H1 (cell line): ENCODE results near the gene SAMD9. TPM values are rescaled to one million over a fixed set of nuclear protein-coding genes. Genes with fewer than 3 reads are reported as not detected.
A peak's percentile ranks its signal among the peaks of the same experiment; 100 is the strongest.

Source experiments
- CTCF ChIA-PET: fragments of 300-600 bp; sonication (Branson Sonifier 250); formaldehyde crosslinking; loops from one replicate; lab custom pipeline; 2021; ENCODE audit not compliant: partially characterized antibody; lab: Charles Lee
- POLR2A ChIA-PET: fragments of 300-600 bp; sonication (Branson Sonifier 250); formaldehyde crosslinking; loops from one replicate; lab custom pipeline; 2021; ENCODE audit warnings: inconsistent platforms; ENCODE audit not compliant: partially characterized antibody; lab: Charles Lee
- DNase-seq, 2 experiments: peaks; one replicate each; pipeline versions ENCODE4 v3.0.0 to v3.0.0-alpha.2; 2010 to 2022; ENCODE audit warnings: low spot score in 2 of 2, low read depth in 1 of 2, mixed read lengths in 1 of 2
- FAIRE-seq: peaks from 2 replicates; lab custom pipeline; 2011; peaks lifted over from hg19 to GRCh38; lab: Jason Lieb, UNC
- H2AFZ ChIP-seq: 2 replicates; pipeline ENCODE4 v1.8.1; 2012; ENCODE audit warnings: low read length, inconsistent platforms
- H2AK5ac ChIP-seq: 2 replicates; pipeline ENCODE4 v1.6.1; 2013; ENCODE audit warnings: low read depth, low read length
- H2BK120ac ChIP-seq: replicated peaks from 2 replicates; pipeline ENCODE3; 2013; ENCODE audit warnings: low read depth, low read length, inconsistent platforms
- H2BK12ac ChIP-seq: 2 replicates; pipeline ENCODE4 v1.6.1; 2013; ENCODE audit warnings: low read depth, low read length
- H2BK15ac ChIP-seq: 2 replicates; pipeline ENCODE4 v1.6.1; 2013; ENCODE audit warnings: low read length
- H2BK20ac ChIP-seq: 2 replicates; pipeline ENCODE4 v1.6.1; 2013; ENCODE audit warnings: low read length
- H2BK5ac ChIP-seq: 2 replicates; pipeline ENCODE4 v1.6.1; 2013; ENCODE audit warnings: low read depth, low read length
- H3K14ac ChIP-seq: 2 replicates; pipeline ENCODE4 v1.6.1; 2013; ENCODE audit warnings: inconsistent platforms; ENCODE audit not compliant: insufficient read length
- H3K18ac ChIP-seq: 2 replicates; pipeline ENCODE4 v1.6.1; 2013; ENCODE audit warnings: low read length; ENCODE audit errors: extremely low read depth
- H3K23ac ChIP-seq: 2 replicates; pipeline ENCODE4 v1.6.1; 2013; ENCODE audit warnings: inconsistent platforms; ENCODE audit not compliant: insufficient read length
- H3K23me2 ChIP-seq: 2 replicates; pipeline ENCODE4 v1.6.1; 2013; ENCODE audit warnings: low read depth, low read length
- H3K27ac ChIP-seq: 2 replicates; pipeline ENCODE4 v1.6.1; 2011; ENCODE audit warnings: low read depth, low read length, inconsistent platforms
- H3K27me3 ChIP-seq, 4 experiments: replicated peaks in 1 of 4; 1 replicate in 1 of 4; 2 replicates in 3 of 4; pipeline versions ENCODE4 v1.6.1 to v1.8.1; 2011 to 2013; ENCODE audit warnings: low read length in 3 of 4, mild to moderate bottlenecking in 3 of 4, inconsistent platforms in 2 of 4, mixed read lengths in 2 of 4, moderate library complexity in 1 of 4; ENCODE audit not compliant: control insufficient read depth in 3 of 4, insufficient read depth in 3 of 4; ENCODE audit errors: extremely low read depth in 1 of 4
- H3K36me3 ChIP-seq, 4 experiments: 2 replicates each; pipeline versions ENCODE4 v1.6.1 to v1.8.1; 2011 to 2013; ENCODE audit warnings: mild to moderate bottlenecking in 4 of 4, low read length in 3 of 4, moderate library complexity in 2 of 4, control low read depth in 1 of 4, inconsistent platforms in 1 of 4; ENCODE audit not compliant: insufficient read depth in 4 of 4, control insufficient read depth in 2 of 4
- H3K4ac ChIP-seq: replicated peaks from 2 replicates; pipeline ENCODE3; 2013; ENCODE audit warnings: low read length, low read depth, mixed read lengths, inconsistent platforms; ENCODE audit not compliant: insufficient read length
- H3K4me1 ChIP-seq, 4 experiments: replicated peaks in 1 of 4; 1 replicate in 1 of 4; 2 replicates in 3 of 4; pipeline versions ENCODE4 v1.6.1 to v1.8.1; 2011 to 2013; ENCODE audit warnings: low read length in 3 of 4, inconsistent platforms in 2 of 4, mixed read lengths in 1 of 4; ENCODE audit not compliant: insufficient read depth in 4 of 4, control insufficient read depth in 3 of 4
- H3K4me2 ChIP-seq, 2 experiments: 2 replicates each; pipeline versions ENCODE4 v1.6.1 to v1.8.1; 2011 to 2013; ENCODE audit warnings: low read depth in 2 of 2, low read length in 2 of 2, control low read depth in 1 of 2, inconsistent platforms in 1 of 2, mild to moderate bottlenecking in 1 of 2; ENCODE audit not compliant: insufficient read depth in 1 of 2
- H3K4me3 ChIP-seq, 4 experiments: fragments of 200-600, 300-600 bp in 1 of 4; sonication (generic), shearing (Covaris generic), sonication (Bioruptor Twin) in 1 of 4; 2 replicates each; pipeline versions ENCODE4 v1.5.1 to v1.8.1; 2011 to 2016; ENCODE audit warnings: low read length in 4 of 4, low read depth in 3 of 4, control low read depth in 2 of 4, inconsistent platforms in 2 of 4, mild to moderate bottlenecking in 2 of 4, mixed read lengths in 1 of 4, moderate library complexity in 1 of 4; ENCODE audit not compliant: insufficient read depth in 2 of 4; ENCODE audit errors: extremely low read depth in 1 of 4
- H3K56ac ChIP-seq: replicated peaks from 2 replicates; pipeline ENCODE3; 2013; ENCODE audit warnings: low read depth, mild to moderate bottlenecking, mixed read lengths, low read length, inconsistent platforms; ENCODE audit not compliant: insufficient read length
- H3K79me1 ChIP-seq: 2 replicates; pipeline ENCODE4 v1.6.1; 2013; ENCODE audit warnings: low read depth, low read length, control low read depth
- H3K79me2 ChIP-seq, 2 experiments: 2 replicates each; pipeline versions ENCODE4 v1.6.1 to v1.8.1; 2012 to 2013; ENCODE audit warnings: low read length in 2 of 2, mild to moderate bottlenecking in 2 of 2, inconsistent platforms in 1 of 2; ENCODE audit not compliant: insufficient read depth in 2 of 2, control insufficient read depth in 1 of 2
- H3K9ac ChIP-seq, 4 experiments: replicated peaks in 1 of 4; 1 replicate in 1 of 4; 2 replicates in 3 of 4; pipeline versions ENCODE4 v1.6.1 to v1.8.1; 2011 to 2013; ENCODE audit warnings: low read depth in 3 of 4, low read length in 3 of 4, control low read depth in 2 of 4, mild to moderate bottlenecking in 2 of 4, moderate library complexity in 2 of 4, inconsistent platforms in 1 of 4; ENCODE audit errors: extremely low read depth in 1 of 4
- H3K9me3 ChIP-seq, 2 experiments: 2 replicates each; pipeline versions ENCODE4 v1.6.1 to v1.8.1; 2012 to 2013; ENCODE audit warnings: mild to moderate bottlenecking in 2 of 2, moderate library complexity in 2 of 2, control low read depth in 1 of 2, inconsistent platforms in 1 of 2, low read depth in 1 of 2, low read length in 1 of 2, mixed read lengths in 1 of 2; ENCODE audit not compliant: insufficient read depth in 2 of 2
- H4K20me1 ChIP-seq, 2 experiments: replicated peaks in 1 of 2; 2 replicates each; pipeline versions ENCODE3 to v1.8.1; 2011 to 2013; ENCODE audit warnings: inconsistent platforms in 2 of 2, low read length in 2 of 2, mild to moderate bottlenecking in 1 of 2; ENCODE audit not compliant: insufficient read depth in 2 of 2, control insufficient read depth in 1 of 2
- H4K5ac ChIP-seq: 2 replicates; pipeline ENCODE4 v1.6.1; 2013; ENCODE audit warnings: low read length, low read depth, mixed read lengths, inconsistent platforms; ENCODE audit not compliant: insufficient read length
- H4K8ac ChIP-seq: 2 replicates; pipeline ENCODE4 v1.8.0; 2013; ENCODE audit warnings: mild to moderate bottlenecking, moderate library complexity, low read length, inconsistent platforms; ENCODE audit not compliant: insufficient read depth; ENCODE audit errors: extremely low read depth
- H4K91ac ChIP-seq: replicated peaks from 2 replicates; pipeline ENCODE3; 2013; ENCODE audit warnings: low read length, mixed read lengths, inconsistent platforms; ENCODE audit not compliant: insufficient read length
- BCL11A ChIP-seq, 2 experiments: IDR thresholded peaks; one replicate each; pipeline ENCODE4 v1.6.1; 2011; ENCODE audit warnings: low read depth in 2 of 2, low read length in 2 of 2, mild to moderate bottlenecking in 2 of 2
- WGBS, 2 experiments: shearing (Covaris generic) in 1 of 2; methylation state at CpG; one replicate each; pipeline versions ENCODE4 v1.1.6 to v1.1.7; 2013 to 2015; ENCODE audit warnings: low lambda C conversion rate in 2 of 2, mixed read lengths in 2 of 2, inconsistent platforms in 1 of 2, low coverage in 1 of 2, missing lambda C conversion rate in 1 of 2; ENCODE audit not compliant: insufficient replicate concordance in 2 of 2, insufficient coverage in 1 of 2, insufficient read length in 1 of 2; ENCODE audit errors: extremely low coverage in 1 of 2, missing lambda C conversion rate in 1 of 2; 5-methylcytosine and 5-hydroxymethylcytosine counted together
- long read RNA-seq, 2 experiments: library from RNA in 1 of 2; library from capped mRNA in 1 of 2; stranded (forward); transcript quantifications; one replicate each; pipeline ENCODE4 v2.0.0, GENCODE V29; 2021; ENCODE audit warnings: inconsistent platforms in 1 of 2
- polyA minus RNA-seq, 3 experiments: library from RNA; depleted of rRNA, polyadenylated mRNA; stranded (reverse); fragments of >200 nt; gene quantifications; 1 replicate in 2 of 3; 2 replicates in 1 of 3; pipeline ENCODE4 v1.2.3, GENCODE V29; 2011
- polyA plus RNA-seq, 7 experiments: library from polyadenylated mRNA; depleted of rRNA in 3 of 7; stranded (reverse) in 5 of 7; unstranded in 2 of 7; fragments of >200 nt in 5 of 7; fragments of 200-250 nt in 2 of 7; gene quantifications; 1 replicate in 5 of 7; 2 replicates in 1 of 7; 4 replicates in 1 of 7; pipeline versions ENCODE4 v1.2.1 to v1.2.3, GENCODE V29; 2011 to 2013; ENCODE audit warnings: missing spikeins in 2 of 7, mixed read lengths in 2 of 7
- total RNA-seq: library from RNA; stranded (reverse); fragmentation: NEBNext Ultra II Directional; extraction: Animal tissue kit (Norgen Biotek cat#: 25700); gene quantifications from 2 replicates; pipeline ENCODE4 v1.2.1, GENCODE V29; 2021
- TF ChIP-seq, protein P1 (sequence below): IDR thresholded peaks from 2 replicates; pipeline ENCODE4 v1.6.1; 2011; ENCODE audit warnings: low read length, improper control_type of control experiment

The SAMD9 gene
- total RNA-seq (0.04 TPM in 1 of 2 replicates, not detected in the other), polyA plus RNA-seq (2011; rRNA removed) (0.02 TPM in 1 of 2 replicates, not detected in the other), polyA minus RNA-seq (2011; rRNA and poly(A)+ RNA removed) (0.05 TPM in 1 of 2 replicates, not detected in the other)
- polyA plus RNA-seq (2011; cell fraction: cytosol; rRNA removed) = not detected
- polyA plus RNA-seq (2011; cell fraction: nucleus; rRNA removed) = not detected
- 0.03 to 0.06 TPM (median 0.03 TPM) in 3 of 4 replicates, not detected in the other for polyA plus RNA-seq (2012, experiment 1 of 2)
- polyA plus RNA-seq (2012, experiment 2 of 2) = not detected
- polyA plus RNA-seq (2013, experiment 1 of 2) = 0.04 TPM
- 0.02 TPM for polyA plus RNA-seq (2013, experiment 2 of 2)
- polyA minus RNA-seq (2011; cell fraction: cytosol; rRNA and poly(A)+ RNA removed) = not detected
- polyA minus RNA-seq (2011; cell fraction: nucleus; rRNA and poly(A)+ RNA removed) = not detected
- long read RNA-seq, experiment 1 = 0 reads
- long read RNA-seq, experiment 2 = 0 reads

DNA sequence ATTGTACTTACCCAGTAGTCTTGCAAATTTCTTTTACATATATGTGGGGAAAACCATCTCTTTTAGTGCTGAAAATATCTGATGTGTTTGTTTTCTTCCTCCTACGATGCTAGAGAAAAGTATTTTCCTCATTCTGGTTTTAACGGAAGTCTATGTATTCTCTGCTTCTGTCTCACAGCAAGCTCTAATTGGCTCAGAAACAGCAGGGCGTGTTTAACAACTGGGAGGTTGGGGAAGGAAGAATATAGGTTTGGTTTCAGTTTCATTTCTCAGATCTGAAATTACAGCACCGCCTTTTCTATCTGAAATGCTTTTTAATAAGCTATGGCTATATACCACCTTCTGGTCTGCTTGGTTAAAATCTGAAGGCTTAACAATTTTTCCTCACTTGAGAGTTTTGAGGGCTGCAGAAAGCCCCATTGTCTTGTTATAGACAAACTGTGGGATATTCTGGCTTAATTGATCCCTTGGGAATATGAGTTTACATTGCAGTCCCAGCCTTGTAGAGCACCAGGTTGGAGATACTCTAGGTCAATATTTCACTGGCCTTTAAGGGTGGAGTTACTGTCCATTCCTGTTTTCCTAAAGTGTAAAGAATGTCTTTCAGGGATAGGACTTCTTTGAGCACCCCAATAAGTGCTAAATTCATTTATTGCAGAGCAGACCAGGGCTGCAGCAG lies at the start of gene SAMD9:
TSS of gene SAMD9 (minus strand) at position 128 of the 679 bp plus-strand sequence. CDS start 11,882 bp downstream, outside the sequence.
- Histone ChIP-seq H3K27me3 (no peaks in the 10 kb centered on the region), H3K79me1 (no peaks in the 10 kb centered on the region), H4K20me1 (no peaks in the 10 kb centered on the region), H3K23me2 (no peaks in the 10 kb centered on the region), H3K27ac (no peak within 1 kb of the TSS), H3K4ac (no peak within 1 kb of the TSS), H3K9ac (no peak within 1 kb of the TSS), H3K56ac (no peak within 1 kb of the TSS), H2AFZ (0 out of 2 replicates have a peak within 1 kb of the TSS, but pooled peaks have one; percentile 7), H3K14ac (no peak within 1 kb of the TSS), H2BK5ac (no peak within 1 kb of the TSS), H4K91ac (no peak within 1 kb of the TSS), H3K23ac (no peak within 1 kb of the TSS), H3K4me3 (no peak within 1 kb of the TSS), H2BK20ac (no peak within 1 kb of the TSS), H2AK5ac (no peak within 1 kb of the TSS), H3K36me3 (no peaks in the 10 kb centered on the region), H2BK12ac (no peak within 1 kb of the TSS), H3K4me1 (no peaks in the 10 kb centered on the region), H3K79me2 (no peaks in the 10 kb centered on the region), H4K8ac (no peak within 1 kb of the TSS), H2BK120ac (no peak within 1 kb of the TSS), H3K18ac (no peak within 1 kb of the TSS), H2BK15ac (no peak within 1 kb of the TSS), H4K5ac (no peak within 1 kb of the TSS), H3K9me3 (0 out of 4 replicates have a peak, but pooled peaks cover 0 to 2% of the 10 kb centered on the region in 2 experiments), H3K4me2 (no peak within 1 kb of the TSS)
- WGBS, 2 experiments = 85% methylated on average over 4 of the region's 4 CpGs; no CpG with 5 or more reads in 1 of the 2 experiments
- ChIA-PET CTCF (interaction anchor here (0.7 to 1.5 kb wide), 2 partner anchors 25 to 27 kb away, joined by 3 to 7 read pairs; no protein-coding TSS in a partner anchor), POLR2A (no interaction called here)
- no peak for FAIRE-seq
- DNase-seq = no peak
- no peak for TF ChIP-seq BCL11A (IDR thresholded peaks at IDR 0.05; ENCODE audit: low read depth in 2 of 2, low read length in 2 of 2)
- TF ChIP-seq, protein P1, sequence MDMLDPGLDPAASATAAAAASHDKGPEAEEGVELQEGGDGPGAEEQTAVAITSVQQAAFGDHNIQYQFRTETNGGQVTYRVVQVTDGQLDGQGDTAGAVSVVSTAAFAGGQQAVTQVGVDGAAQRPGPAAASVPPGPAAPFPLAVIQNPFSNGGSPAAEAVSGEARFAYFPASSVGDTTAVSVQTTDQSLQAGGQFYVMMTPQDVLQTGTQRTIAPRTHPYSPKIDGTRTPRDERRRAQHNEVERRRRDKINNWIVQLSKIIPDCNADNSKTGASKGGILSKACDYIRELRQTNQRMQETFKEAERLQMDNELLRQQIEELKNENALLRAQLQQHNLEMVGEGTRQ = no peak
